Astrocyte (in vitro differentiated cells and primary cell): ENCODE measurements around the gene PAH. TPM values are rescaled to one million over a fixed set of nuclear protein-coding genes. Genes with fewer than 3 reads are reported as not detected.

Experiments
- DNase-seq: peaks from one replicate; pipeline ENCODE4 v3.0.0-alpha.2; 2010; ENCODE audit warnings: low read depth
- FAIRE-seq: peaks from 2 replicates; lab custom pipeline; 2011; peaks lifted over from hg19 to GRCh38; lab: Jason Lieb, UNC
- H2AFZ ChIP-seq: 2 replicates; pipeline ENCODE4 v1.6.0; 2012; ENCODE audit warnings: low read depth, low read length, inconsistent platforms
- H3K27ac ChIP-seq: 2 replicates; pipeline ENCODE4 v1.5.1; 2011; ENCODE audit warnings: low read depth, low read length, inconsistent platforms
- H3K27me3 ChIP-seq: 2 replicates; pipeline ENCODE4 v1.6.0; 2011; ENCODE audit warnings: low read length, inconsistent platforms; ENCODE audit not compliant: insufficient read depth
- H3K36me3 ChIP-seq: 2 replicates; pipeline ENCODE4 v1.5.1; 2011; ENCODE audit warnings: low read length, inconsistent platforms; ENCODE audit not compliant: insufficient read depth
- H3K4me1 ChIP-seq: 2 replicates; pipeline ENCODE4 v1.5.1; 2011; ENCODE audit warnings: low read length, inconsistent platforms; ENCODE audit not compliant: insufficient read depth
- H3K4me2 ChIP-seq: 2 replicates; pipeline ENCODE4 v1.6.0; 2012; ENCODE audit warnings: low read length, inconsistent platforms
- H3K4me3 ChIP-seq: 2 replicates; pipeline ENCODE4 v1.5.1; 2011; ENCODE audit warnings: low read depth, mild to moderate bottlenecking, low read length, inconsistent platforms; ENCODE audit not compliant: insufficient read depth
- H3K79me2 ChIP-seq: 2 replicates; pipeline ENCODE4 v1.6.0; 2012; ENCODE audit warnings: mild to moderate bottlenecking, low read length, inconsistent platforms; ENCODE audit not compliant: insufficient read depth
- H3K9ac ChIP-seq: 2 replicates; pipeline ENCODE4 v1.6.0; 2012; ENCODE audit warnings: mild to moderate bottlenecking, low read length, inconsistent platforms
- H3K9me3 ChIP-seq: 2 replicates; pipeline ENCODE4 v1.5.1; 2012; ENCODE audit warnings: low read depth, mild to moderate bottlenecking, low read length, inconsistent platforms; ENCODE audit not compliant: insufficient read depth
- H4K20me1 ChIP-seq: 2 replicates; pipeline ENCODE4 v1.6.0; 2012; ENCODE audit warnings: low read length, inconsistent platforms; ENCODE audit not compliant: insufficient read depth
- H3K27ac Mint-ChIP-seq: one replicate; pipeline ENCODE4 v1.8.0; 2021; ENCODE audit warnings: mild to moderate bottlenecking, mixed read lengths; ENCODE audit not compliant: unreplicated experiment
- H3K27me3 Mint-ChIP-seq: one replicate; pipeline ENCODE4 v1.8.0; 2021; ENCODE audit warnings: low read depth, mixed read lengths; ENCODE audit not compliant: unreplicated experiment
- H3K36me3 Mint-ChIP-seq: one replicate; pipeline ENCODE4 v1.8.0; 2021; ENCODE audit warnings: low read depth, mixed read lengths; ENCODE audit not compliant: unreplicated experiment
- H3K4me1 Mint-ChIP-seq: one replicate; pipeline ENCODE4 v1.8.0; 2021; ENCODE audit warnings: low read depth, mixed read lengths; ENCODE audit not compliant: unreplicated experiment
- H3K4me3 Mint-ChIP-seq: one replicate; pipeline ENCODE4 v1.8.0; 2021; ENCODE audit warnings: mild to moderate bottlenecking, moderate library complexity, mixed read lengths; ENCODE audit not compliant: unreplicated experiment
- H3K9me3 Mint-ChIP-seq: one replicate; pipeline ENCODE4 v1.8.0; 2021; ENCODE audit warnings: mild to moderate bottlenecking, mixed read lengths; ENCODE audit not compliant: unreplicated experiment
- EZH2 ChIP-seq: IDR thresholded peaks from 2 replicates; pipeline ENCODE4 v1.6.1; 2012; ENCODE audit warnings: mild to moderate bottlenecking, low read length, inconsistent platforms; ENCODE audit not compliant: insufficient read depth
- total RNA-seq: library from RNA; stranded (reverse); gene quantifications from 2 replicates; pipeline ENCODE4 v1.2.1, GENCODE V29; 2021
- TF ChIP-seq, protein P1 (sequence below): IDR thresholded peaks from 2 replicates; pipeline ENCODE4 v1.5.1; 2011; ENCODE audit warnings: low read depth, mild to moderate bottlenecking, inconsistent platforms, low read length, moderate library complexity; ENCODE audit not compliant: insufficient read depth

Gene PAH
- total RNA-seq, 1 donor from 2014 or later, result not detected

GRCh38 chr12:102793921-102794320, 123.1 kb downstream of the PAH start:
- Histone ChIP-seq H2AFZ (no peak overlapping the region), H3K9ac (no peak overlapping the region), H3K27ac (no peak overlapping the region), H4K20me1 (no peaks in the 10 kb centered on the region), H3K79me2 (no peaks in the 10 kb centered on the region), H3K4me3 (no peak overlapping the region), H3K4me2 (no peak overlapping the region), H3K4me1 (no peaks in the 10 kb centered on the region), H3K9me3 (no peaks in the 10 kb centered on the region), H3K36me3 (no peaks in the 10 kb centered on the region), H3K27me3 (no peaks in the 10 kb centered on the region)
- Mint-ChIP-seq H3K27me3 (peaks cover 17% of the 10 kb centered on the region), H3K4me1 (no peaks in the 10 kb centered on the region), H3K4me3 (no peak overlapping the region), H3K27ac (no peak overlapping the region), H3K9me3 (no peaks in the 10 kb centered on the region), H3K36me3 (no peaks in the 10 kb centered on the region)
- FAIRE-seq (no peak), DNase-seq (no peak)
- no peak for TF ChIP-seq EZH2
- TF ChIP-seq, protein P1, sequence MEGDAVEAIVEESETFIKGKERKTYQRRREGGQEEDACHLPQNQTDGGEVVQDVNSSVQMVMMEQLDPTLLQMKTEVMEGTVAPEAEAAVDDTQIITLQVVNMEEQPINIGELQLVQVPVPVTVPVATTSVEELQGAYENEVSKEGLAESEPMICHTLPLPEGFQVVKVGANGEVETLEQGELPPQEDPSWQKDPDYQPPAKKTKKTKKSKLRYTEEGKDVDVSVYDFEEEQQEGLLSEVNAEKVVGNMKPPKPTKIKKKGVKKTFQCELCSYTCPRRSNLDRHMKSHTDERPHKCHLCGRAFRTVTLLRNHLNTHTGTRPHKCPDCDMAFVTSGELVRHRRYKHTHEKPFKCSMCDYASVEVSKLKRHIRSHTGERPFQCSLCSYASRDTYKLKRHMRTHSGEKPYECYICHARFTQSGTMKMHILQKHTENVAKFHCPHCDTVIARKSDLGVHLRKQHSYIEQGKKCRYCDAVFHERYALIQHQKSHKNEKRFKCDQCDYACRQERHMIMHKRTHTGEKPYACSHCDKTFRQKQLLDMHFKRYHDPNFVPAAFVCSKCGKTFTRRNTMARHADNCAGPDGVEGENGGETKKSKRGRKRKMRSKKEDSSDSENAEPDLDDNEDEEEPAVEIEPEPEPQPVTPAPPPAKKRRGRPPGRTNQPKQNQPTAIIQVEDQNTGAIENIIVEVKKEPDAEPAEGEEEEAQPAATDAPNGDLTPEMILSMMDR, result no peak

Other genes with a start within 250 kb of the PAH start
- gene ASCL1, start 40.4 kb upstream of the PAH start, total RNA-seq, result not detected in 2 replicates